ENCODE measurements around the gene PHAX. TPM values are rescaled to one million over a fixed set of nuclear protein-coding genes. Genes with fewer than 3 reads are reported as not detected.

Gene PHAX
- total RNA-seq, 1 donor, result 71.2 TPM

GRCh38 chr5:126576974-126577373, 23.8 kb upstream of the PHAX start:
- no peak for TF ChIP-seq CTCF (IDR thresholded peaks at IDR 0.05; ENCODE audit: insufficient read depth, low read depth, low read length)
- no peak for DNase-seq (ENCODE audit: low read depth)
- H3K4me3 ChIP-seq (ENCODE audit: low read depth, low read length), result no peak overlapping the region

- H3K4me3 ChIP-seq (ENCODE audit: low read depth, low read length), result no peak overlapping the region
- no peak for TF ChIP-seq CTCF (IDR thresholded peaks at IDR 0.05; ENCODE audit: insufficient read depth, low read depth, low read length)
- DNase-seq (ENCODE audit: low read depth), result no peak
Observed at GRCh38 chr5:126577415-126577814, 23.3 kb upstream of the PHAX start.

GRCh38 chr5:126579716-126580115, 21.0 kb upstream of the PHAX start:
- no peak overlapping the region for H3K4me3 ChIP-seq (ENCODE audit: low read depth, low read length)
- TF ChIP-seq CTCF (IDR thresholded peaks at IDR 0.05; ENCODE audit: insufficient read depth, low read depth, low read length), result no peak
- no peak for DNase-seq (ENCODE audit: low read depth)

GRCh38 chr5:126583761-126584160, 17.0 kb upstream of the PHAX start:
- DNase-seq (ENCODE audit: low read depth), result no peak
- TF ChIP-seq CTCF (IDR thresholded peaks at IDR 0.05; ENCODE audit: insufficient read depth, low read depth, low read length), result no peak
- H3K4me3 ChIP-seq (ENCODE audit: low read depth, low read length), result no peak overlapping the region

GRCh38 chr5:126587551-126588390, 13.0 kb upstream of the PHAX start:
- DNase-seq (ENCODE audit: low read depth), result no peak
- H3K4me3 ChIP-seq (ENCODE audit: low read depth, low read length), result no peak overlapping the region
- no peak for TF ChIP-seq CTCF (IDR thresholded peaks at IDR 0.05; ENCODE audit: insufficient read depth, low read depth, low read length)

- H3K4me3 ChIP-seq (ENCODE audit: low read depth, low read length), result no peak overlapping the region
- no peak for TF ChIP-seq CTCF (IDR thresholded peaks at IDR 0.05; ENCODE audit: insufficient read depth, low read depth, low read length)
- no peak for DNase-seq (ENCODE audit: low read depth)
Observed at GRCh38 chr5:126589536-126590297, 11.0 kb upstream of the PHAX start.

All from fibroblast of villous mesenchyme (primary cell).